ENCODE measurements around the gene HSPA12B.
A peak's percentile ranks its signal among the peaks of the same experiment; 100 is the strongest.

Gene HSPA12B

DNA sequence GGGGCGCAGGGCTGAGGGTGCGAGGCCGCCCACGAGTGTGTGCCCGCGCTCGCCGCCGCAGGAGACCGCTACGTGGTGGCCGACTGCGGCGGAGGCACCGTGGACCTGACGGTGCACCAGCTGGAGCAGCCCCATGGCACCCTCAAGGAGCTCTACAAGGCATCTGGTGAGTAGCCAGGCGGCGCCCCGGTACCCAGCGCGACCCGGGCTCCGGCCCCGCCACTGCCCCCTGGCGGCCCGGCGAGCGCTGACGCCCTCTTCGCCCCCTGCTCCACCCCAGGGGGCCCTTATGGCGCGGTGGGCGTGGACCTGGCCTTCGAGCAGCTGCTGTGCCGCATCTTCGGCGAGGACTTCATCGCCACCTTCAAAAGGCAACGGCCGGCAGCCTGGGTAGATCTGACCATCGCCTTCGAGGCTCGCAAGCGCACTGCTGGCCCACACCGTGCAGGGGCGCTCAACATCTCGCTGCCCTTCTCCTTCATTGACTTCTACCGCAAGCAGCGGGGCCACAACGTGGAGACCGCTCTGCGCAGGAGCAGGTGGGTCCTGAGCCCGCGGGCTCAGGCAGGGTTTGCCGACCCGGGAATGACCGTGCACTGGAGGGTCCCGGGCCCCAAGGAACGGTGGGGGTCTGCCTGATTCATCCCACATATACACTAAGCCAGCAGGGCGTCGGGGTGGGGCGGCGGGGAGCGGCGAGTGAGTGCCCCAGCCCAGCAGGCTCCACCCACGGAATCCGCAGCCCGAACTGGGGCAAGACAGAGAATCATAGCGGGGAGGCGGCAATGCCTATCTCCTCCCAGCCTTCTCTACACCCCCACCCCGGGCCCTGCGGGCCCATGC, 17.4 kb downstream of the HSPA12B start:
- DNase-seq = peak; percentile 65

DNA sequence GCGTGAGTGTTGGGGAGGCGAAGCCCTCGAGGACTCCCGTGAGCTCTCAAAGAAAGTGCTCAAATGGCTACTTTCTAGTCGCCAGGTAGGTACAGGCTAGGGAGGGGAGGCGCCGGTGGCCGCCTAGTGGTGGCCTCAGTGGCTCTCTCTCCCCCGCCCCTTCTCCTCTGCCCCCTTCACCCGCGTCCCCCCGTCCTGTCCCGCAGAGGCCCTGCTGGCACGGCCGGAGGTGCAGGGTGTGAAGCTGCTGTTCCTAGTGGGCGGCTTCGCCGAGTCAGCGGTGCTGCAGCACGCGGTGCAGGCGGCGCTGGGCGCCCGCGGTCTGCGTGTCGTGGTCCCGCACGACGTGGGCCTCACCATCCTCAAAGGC, 18.8 kb downstream of the HSPA12B start:
- DNase-seq = no peak

DNA sequence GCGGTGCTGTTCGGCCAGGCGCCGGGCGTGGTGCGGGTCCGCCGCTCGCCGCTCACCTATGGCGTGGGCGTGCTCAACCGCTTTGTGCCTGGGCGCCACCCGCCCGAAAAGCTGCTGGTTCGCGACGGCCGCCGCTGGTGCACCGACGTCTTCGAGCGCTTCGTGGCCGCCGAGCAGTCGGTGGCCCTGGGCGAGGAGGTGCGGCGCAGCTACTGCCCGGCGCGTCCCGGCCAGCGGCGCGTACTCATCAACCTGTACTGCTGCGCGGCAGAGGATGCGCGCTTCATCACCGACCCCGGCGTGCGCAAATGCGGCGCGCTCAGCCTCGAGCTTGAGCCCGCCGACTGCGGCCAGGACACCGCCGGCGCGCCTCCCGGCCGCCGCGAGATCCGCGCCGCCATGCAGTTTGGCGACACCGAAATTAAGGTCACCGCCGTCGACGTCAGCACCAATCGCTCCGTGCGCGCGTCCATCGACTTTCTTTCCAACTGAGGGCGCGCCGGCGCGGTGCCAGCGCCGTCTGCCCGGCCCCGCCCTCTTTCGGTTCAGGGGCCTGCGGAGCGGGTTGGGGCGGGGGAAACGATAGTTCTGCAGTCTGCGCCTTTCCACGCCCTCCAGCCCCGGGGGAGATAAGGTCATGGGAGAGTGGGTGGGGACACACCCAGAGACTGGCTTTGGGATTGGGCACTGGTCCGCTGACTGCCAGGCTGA, 19.3 kb downstream of the HSPA12B start:
- no peak for DNase-seq

DNA sequence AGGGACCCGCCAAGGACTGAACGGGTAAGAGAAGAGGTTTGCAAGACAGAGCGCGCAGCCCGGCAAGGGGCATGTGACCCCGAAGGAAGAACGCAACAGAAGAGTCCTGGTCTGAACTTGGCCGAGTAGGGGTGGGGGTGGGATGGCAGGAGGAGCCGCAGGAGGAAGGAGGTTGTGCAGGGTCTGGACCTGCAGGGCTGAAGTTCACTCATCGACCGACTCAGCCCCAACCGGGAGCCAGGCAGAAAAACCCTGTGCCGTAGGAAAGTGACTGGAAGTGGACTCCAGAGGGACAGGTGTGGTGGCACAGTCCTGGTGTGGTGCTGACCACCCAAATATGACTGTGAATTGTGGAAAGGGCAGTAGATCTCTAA, 19.9 kb downstream of the HSPA12B start:
- no peak for DNase-seq

DNA sequence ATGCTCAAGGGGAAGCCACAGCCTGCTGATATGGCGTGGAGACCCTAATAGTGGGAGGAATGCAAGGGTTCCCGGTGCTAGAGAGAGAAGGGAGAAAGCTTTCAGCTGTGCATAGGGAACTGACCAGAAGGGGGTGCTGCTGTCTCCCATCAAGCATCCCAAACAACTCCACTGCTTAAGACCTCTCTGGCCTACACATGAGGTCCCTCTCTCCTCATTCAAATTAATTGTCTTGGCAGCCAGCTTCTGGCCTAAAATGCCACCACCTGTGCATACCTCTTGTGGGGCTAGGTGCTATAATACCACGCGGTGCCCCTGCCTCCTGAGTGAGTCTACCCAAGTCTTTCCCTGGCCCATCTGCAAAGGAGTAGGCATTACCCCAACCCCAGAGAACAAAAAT, 20.6 kb downstream of the HSPA12B start:
- DNase-seq = peak; percentile 11

DNA sequence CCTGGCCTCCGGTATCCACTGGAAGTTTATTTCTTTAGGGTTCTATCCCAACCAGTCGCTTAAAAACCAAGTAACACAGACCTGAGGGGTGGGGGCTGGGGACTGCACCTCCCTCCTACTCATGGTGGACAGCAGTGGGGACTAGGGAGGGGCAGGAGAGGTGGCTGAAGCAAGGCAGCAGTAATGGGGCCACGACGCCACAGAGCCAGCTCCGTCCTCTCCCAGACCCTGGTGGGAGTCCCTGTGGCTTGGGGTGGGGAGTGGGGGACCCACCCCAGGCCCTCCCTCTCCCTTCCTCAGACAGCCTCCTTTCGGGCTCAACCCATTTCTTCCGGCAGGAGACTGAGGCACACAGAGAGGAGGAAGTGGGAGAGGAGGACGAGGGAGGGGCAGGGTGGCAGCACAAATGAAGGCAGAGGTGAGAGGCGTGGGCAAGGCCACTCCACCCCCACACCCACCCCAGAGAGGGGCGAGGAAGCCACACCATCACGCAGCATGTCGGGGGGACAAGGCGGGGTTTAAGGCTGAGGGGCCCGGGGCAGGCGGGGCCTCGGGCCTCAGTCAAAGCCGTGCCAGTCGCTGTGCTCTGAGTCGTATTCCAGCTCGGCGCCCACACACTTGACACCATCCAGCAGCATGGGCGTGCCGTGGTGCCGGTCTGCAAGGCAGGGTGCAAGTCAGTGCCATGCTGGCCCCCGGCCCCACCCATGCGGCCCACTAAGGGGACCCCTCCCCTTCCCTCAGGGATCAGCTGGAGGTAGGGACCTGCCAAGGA, 21.2 kb downstream of the HSPA12B start:
- DNase-seq = no peak

DNA sequence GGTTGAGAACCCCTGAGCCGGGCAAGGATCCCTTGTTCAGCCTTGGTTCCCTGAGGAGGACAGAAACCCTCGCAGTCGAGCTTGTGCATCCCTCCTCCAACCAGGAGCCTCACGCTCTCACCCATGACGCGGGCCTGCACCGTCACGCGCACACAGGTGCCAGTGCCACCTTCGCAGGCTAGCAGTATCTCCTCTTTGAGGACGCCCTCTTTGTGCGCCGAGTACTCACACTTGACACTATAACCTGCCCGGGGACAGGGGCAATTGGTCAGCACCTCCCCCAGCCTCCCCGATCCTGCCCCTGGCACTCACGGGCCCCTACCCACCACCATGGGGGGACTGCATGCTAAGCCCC, 21.8 kb downstream of the HSPA12B start:
- no peak for DNase-seq

DNA sequence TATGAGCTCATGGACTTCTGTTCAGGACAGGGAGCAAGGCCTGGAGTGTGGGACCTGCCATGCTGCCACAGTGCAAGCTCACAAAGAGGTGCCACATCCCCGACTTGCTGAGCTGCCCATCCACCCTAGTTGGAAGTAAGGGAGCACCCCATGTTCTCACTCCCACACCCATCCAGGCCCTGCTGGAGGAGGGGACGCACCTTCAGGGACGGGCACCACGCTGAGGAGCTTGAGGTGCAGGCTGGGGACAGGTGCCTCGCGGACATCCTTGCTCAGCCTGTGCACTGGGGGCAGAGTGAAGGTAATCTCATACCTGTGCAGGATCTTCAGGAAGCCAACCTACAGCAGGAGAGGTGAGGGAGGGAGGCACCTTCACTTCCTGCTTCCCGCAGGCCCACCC, 22.8 kb downstream of the HSPA12B start:
- no peak for DNase-seq

DNA sequence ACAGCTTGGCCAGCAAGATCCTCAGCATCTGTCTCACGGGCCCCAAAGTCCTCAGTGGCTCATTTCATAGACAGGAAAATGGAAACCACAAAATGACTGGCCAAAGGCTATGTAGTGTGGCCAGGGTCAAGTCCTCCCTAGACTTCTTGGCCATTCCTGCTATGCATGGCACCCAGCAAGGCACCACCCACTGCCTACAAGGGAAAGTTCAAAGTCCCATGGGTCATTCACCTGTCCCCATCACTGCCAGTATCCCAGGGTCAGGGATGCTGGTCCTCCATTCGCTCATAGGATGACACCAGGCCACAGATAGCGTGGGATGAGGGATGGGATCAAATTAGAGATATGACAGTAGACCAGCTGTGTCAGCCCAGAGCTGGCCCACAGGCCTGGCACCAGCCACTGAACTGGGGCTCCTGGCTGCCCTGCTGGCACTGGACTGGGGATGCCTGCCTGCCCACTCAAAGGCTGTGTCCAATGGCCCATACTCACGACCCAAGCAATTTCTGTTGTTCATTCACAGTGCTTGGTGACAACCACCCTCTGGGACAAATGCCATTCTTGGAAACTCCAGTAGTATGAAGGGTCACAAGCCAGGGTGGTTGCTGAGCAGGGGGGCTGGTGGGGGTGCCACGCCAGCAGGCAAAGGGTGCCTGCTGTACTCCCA, 23.5 kb downstream of the HSPA12B start:
- DNase-seq = no peak

DNA sequence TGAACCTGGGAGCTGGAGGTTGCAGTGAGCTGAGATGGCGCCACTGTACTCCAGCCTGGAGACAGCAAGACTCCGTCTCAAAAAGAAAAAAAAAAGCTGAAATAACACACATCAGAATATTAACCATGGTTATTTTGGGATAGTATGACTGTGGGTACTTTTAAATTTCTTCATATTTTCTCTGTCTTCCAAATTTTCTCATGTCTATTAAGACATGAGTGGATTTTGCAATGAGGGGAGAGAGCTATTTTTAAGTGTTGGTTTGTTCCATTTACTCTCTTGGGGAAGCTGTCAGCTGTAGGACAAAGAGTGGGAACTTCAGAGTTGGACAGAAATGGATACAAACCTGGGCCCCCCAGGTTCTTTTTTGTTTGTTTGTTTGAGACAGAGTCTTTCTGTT, 24.8 kb downstream of the HSPA12B start:
- no peak for DNase-seq

DNA sequence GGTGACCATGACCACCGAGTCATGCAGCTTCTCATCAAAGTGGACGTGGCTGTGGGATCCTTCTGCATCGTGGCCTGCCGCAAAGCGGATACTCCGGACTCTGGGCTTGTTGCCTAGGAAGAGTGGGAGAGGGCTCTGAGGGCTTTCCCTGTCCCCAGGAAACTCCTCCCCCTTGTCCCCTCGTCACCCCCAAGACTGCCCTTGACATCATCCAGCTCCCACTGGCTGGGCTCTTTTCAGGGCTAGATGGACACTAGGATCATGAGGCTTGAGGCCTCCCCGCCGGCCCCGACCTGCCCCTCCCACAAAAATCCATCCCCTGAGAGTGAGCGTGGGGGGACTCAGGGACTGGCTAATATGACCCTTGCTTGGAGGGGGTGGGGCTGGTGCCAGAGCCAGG, 26.1 kb downstream of the HSPA12B start:
- no peak for DNase-seq

DNA sequence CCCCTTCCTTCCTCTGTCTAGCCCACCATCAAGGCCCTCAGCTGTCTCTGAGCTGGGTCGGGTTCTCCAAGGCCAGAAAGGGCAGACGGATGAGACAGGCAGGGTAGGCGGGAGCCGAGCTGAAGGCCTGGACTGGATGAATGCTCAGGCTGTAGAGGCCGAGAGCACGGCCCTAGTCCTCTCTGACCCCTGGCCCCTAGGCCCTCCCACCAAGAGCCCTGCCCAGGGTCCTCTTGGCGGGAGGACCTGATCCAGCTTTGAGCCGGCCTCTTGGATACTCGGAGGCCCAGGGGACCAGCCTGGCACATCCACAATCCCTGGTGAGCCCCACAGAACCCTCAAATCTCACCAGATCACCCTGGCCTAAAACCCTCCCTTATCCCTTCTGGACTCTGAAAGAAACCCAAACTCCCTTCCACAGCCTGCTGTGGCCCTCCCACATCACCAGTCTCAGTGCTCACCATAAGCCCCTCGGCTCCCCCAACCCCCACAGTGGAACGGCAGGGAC, 26.9 kb downstream of the HSPA12B start:
- DNase-seq = no peak

DNA sequence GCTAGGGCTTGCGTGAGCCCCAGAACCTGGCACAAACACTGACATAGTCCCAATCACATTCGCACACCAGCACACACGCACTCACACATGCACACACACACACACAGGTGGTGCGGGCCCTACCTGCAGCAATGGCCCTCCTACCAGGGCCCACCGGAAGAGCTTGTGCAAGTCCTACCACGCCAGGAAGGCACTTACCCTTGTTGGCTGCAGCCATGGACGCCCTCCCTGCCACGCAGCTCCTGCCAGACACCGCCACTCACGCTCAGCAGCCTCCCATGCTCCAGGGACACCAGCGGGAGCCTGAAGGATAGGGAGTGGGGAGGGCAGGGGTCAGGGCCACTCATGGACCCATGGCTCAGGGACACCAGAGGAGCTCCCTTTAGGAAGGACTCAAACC, 27.4 kb downstream of the HSPA12B start:
- DNase-seq = no peak

DNA sequence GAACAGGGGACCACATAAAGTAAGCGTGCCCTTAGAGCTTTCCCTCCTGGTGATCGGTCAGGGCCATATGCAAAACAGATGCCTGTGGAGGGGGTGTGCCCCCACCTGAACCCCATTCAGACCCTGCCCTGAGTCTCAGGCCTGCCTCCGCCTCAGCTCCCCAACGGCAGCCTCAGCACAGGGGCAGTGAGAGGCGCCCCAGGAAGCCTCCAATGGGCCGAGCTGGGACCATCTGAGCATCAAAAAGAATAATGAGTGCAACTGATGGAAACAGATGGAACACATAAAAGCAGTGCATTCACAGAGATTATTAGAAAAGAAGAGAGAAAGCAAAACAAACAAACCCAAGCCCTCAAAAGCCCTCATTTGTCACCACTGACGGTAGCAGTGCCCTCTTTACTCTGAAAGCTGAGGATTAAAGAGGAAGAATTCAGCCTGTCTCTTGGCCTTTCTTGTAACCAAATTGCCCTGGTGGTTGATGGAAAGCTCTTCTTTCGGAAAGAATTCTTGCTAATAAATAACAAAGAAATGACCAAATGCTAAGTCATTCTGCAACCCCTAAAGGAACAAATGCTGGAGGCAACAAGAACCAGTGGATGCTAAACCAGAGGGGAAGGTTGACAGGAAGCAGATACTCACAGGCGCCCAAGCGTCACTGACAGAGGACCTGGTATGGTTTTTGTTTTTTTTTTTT, 28.3 kb downstream of the HSPA12B start:
- no peak for DNase-seq

DNA sequence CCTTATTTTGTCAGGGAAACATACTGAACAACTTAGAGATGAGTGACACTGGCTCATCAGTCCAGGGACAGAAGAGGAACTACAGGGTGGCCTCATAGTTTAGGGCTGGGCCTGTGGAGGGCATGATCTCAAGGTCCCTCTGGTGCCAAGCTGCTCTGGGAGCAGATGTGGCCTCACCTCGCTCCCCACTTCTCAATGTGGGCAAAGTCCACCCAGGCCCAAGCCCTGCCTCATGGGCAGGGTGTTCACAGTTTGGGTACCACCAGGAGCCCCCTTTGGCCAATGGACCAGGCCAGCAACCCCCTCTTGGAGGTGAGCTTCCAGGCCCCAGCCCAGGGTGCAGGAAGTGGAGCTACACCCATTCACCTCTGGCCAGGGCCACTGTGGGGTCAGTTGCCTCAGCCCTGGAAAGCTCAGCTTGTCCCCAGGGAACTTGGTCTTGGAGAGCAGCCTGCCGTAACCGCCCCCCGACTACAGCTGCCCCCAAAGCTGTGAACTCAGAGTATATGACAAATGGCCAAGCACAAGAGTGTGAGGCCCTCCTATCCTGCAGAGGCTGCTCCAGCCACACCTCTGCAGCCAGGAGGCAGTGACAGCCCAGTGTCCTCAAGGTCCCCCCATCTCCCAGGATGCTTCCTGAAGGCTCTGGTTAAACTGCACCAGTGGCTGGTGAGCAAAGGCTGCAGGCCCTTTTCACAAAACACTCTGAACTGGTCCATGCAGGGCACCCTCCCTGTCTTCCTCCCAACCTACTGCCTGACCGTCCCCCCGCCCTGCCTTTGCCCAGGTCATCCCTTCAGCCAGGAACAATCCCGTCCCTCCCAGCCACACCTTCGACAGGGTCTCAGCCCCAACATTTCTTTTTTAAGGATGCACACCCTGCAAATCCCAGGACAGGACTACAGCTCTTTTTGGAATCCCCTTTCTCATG, 31.5 kb downstream of the HSPA12B start:
- no peak for DNase-seq

DNA sequence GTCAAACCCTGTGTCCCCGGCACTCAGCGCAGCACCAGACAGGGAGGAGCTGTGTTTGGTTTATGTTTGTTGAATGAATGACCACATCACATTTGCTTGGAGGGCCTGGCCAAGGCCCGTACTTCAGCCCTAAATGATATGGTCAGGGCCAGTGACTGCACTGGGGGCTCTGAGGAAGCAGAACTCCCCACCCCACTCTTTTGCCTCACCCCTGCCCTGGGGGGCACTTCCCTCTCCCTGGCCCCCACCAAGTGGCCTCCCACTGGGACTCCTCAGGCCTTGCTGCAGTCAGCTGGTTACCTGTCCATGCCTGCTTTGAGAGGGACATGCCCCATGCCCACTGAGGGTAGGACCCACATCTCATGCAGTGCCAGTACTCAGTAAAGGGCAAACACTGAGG, 32.2 kb downstream of the HSPA12B start:
- no peak for DNase-seq

DNA sequence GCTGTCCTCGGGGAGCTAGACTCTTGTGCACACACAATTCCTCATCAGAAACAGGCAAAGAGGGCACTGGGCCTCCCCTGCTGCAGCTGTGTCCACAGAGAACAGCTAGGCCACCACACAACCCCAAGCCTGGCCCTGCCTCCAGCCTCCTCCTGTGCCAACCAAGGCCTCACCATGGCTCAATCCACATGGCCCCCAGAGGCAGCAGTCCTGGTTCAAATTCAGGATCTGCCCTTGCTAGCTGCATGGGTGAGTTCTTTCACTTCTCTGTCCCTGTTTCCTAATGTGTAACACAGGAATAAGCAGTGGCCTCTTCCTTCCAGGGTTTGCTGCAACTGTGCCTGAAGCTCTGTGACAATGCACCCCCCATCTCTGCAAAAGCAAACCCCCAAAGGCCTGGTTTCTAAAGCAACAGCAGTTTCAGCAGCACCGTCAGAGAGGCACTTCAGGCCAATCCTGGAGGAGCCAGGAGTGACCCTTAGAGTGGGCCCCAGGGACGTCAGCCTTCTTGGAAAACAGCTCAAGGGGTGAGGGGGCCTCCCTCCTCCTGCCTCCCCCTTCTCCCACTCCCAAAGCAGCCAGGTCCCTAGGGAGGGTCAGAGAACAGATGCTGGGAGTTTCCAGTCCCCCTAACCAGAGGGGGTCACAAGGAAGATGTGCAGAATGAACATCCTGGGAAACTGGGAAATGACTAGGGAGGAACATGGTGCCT, 32.8 kb downstream of the HSPA12B start:
- DNase-seq = no peak

DNA sequence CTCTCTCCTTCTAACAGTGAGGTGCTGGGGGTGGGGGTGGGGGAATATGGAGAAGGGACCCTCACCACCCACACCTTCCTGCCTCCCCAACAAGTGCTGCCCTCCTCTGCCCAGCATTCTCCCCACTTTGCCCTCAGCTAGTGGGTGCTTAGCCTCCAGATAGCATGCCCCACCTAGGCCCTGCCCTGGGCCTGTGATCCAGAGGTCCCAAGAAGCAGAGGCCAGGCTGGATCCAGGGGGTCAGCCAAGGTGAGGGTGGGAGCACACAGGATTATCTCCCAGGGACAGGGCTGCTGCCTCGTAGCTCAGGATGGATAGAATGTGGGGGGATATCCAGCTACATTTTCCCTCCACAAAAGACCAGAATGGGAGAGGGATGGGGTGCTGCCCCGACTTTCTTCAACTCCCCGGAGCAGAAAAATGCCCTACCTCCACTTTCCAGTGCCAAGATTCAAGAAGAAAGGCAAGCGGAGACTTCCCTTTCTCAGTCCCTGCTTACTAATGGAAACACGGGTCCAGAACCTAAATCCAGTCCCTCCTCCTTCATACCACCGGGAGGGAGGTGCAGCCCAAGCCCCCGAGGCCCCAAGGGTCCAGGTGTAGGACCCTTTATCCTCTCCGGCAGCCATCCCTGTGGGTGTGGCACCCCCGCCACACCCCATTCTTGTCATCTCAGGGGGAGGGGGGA, 34.1 kb downstream of the HSPA12B start:
- DNase-seq = no peak

DNA sequence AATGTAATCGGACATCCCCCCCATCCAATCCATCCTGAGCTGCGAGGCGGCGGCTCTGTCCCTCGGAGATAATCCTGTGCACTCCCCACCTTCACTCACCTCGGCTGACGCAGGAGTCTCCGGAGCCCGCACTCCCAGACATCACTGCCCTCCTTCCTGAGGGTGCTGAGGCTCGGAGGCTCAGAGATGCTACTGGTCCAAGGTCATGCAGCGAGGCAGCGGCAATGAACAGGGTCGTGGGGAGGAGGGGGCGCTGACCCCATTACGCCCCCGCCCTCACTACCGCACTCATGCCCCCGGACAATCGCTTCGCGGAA, 34.6 kb downstream of the HSPA12B start:
- no peak for DNase-seq
